K562 (cell line): ENCODE results near the gene TMEM209. TPM values are rescaled to one million over a fixed set of nuclear protein-coding genes. Genes with fewer than 3 reads are reported as not detected.

Experiments
- ATAC-seq: fragments of 200-7000 bp; cut with Tn5 transposase; 3 replicates; pipeline ENCODE4 v1.9.1; 2020; ENCODE audit warnings: moderate library complexity
- BruUV-seq: library from RNA; stranded (reverse); fragments of 400-500 nt; replicated peaks from 2 replicates; lab custom pipeline; 2021; lab: Mats Ljungman, UMichigan
- CTCF ChIA-PET: fragments of 300-600 bp; formaldehyde crosslinking; extraction: SDS; loops from one replicate; lab custom pipeline; 2021; ENCODE audit warnings: low intra/inter-chr PET ratio; lab: Yijun Ruan, JAX
- POLR2A ChIA-PET: fragments of 300-600, 350-650 bp; sonication (Branson Sonifier 250); formaldehyde crosslinking; extraction: SDS; loops from one replicate; lab custom pipeline; 2021; ENCODE audit warnings: antibody characterized with exemption, inconsistent platforms; lab: Yijun Ruan, JAX
- DNase-seq, 4 experiments: peaks; one replicate each; pipeline versions ENCODE4 v3.0.0 to v3.0.0-alpha.2; 2011 to 2018; ENCODE audit warnings: low spot score in 3 of 4, mixed read lengths in 3 of 4; ENCODE audit errors: extremely low read depth in 1 of 4
- FAIRE-seq: peaks from 2 replicates; lab custom pipeline; 2011; peaks lifted over from hg19 to GRCh38; lab: Jason Lieb, UNC
- H2AFZ ChIP-seq: 2 replicates; pipeline ENCODE4 v1.6.0; 2011; ENCODE audit warnings: low read depth, low read length, control low read depth, inconsistent platforms
- H3K27ac ChIP-seq: fragments of 200-600 bp; 3 replicates; pipeline ENCODE4 v1.8.0; 2011; ENCODE audit warnings: low read depth, mild to moderate bottlenecking, control low read depth, inconsistent platforms, low read length, moderate library complexity, mixed read lengths; ENCODE audit errors: extremely low read depth
- H3K27me3 ChIP-seq, 2 experiments: fragments of 300-600 bp in 1 of 2; 2 replicates in 1 of 2; 3 replicates in 1 of 2; pipeline versions ENCODE4 v1.6.0 to v1.8.0; 2011; ENCODE audit warnings: inconsistent platforms in 2 of 2, low read length in 2 of 2, mild to moderate bottlenecking in 1 of 2, mixed read lengths in 1 of 2, moderate library complexity in 1 of 2; ENCODE audit not compliant: control insufficient read depth in 2 of 2, insufficient read depth in 2 of 2
- H3K36me3 ChIP-seq: fragments of 300-600 bp; 3 replicates; pipeline ENCODE4 v1.8.0; 2011; ENCODE audit warnings: mild to moderate bottlenecking, low read length, inconsistent platforms; ENCODE audit not compliant: control insufficient read depth, insufficient read depth
- H3K4me1 ChIP-seq, 2 experiments: fragments of 200-600 bp in 1 of 2; replicated peaks in 1 of 2; 2 replicates in 1 of 2; 3 replicates in 1 of 2; pipeline versions ENCODE4 v1.5.1 to v1.8.0; 2011; ENCODE audit warnings: inconsistent platforms in 2 of 2, low read length in 2 of 2, mild to moderate bottlenecking in 1 of 2, mixed read lengths in 1 of 2, moderate library complexity in 1 of 2; ENCODE audit not compliant: control insufficient read depth in 2 of 2, insufficient read depth in 2 of 2
- H3K4me2 ChIP-seq: 2 replicates; pipeline ENCODE4 v1.6.1; 2011; ENCODE audit warnings: low read length, control low read depth, inconsistent platforms, mixed read lengths; ENCODE audit not compliant: insufficient read depth
- H3K4me3 ChIP-seq: fragments of 200-600 bp; sonication (generic), shearing (Covaris generic); 2 replicates; pipeline ENCODE4 v1.5.1; 2016; ENCODE audit warnings: control low read depth, inconsistent platforms
- H3K79me2 ChIP-seq: fragments of 200-600 bp; 3 replicates; pipeline ENCODE4 v1.8.0; 2011; ENCODE audit warnings: low read length, inconsistent platforms; ENCODE audit not compliant: control insufficient read depth, insufficient read depth
- H3K9ac ChIP-seq, 2 experiments: 2 replicates each; pipeline versions ENCODE4 v1.6.0 to v1.6.1; 2011; ENCODE audit warnings: low read depth in 2 of 2, low read length in 2 of 2, control low read depth in 1 of 2, inconsistent platforms in 1 of 2, mild to moderate bottlenecking in 1 of 2, mixed read lengths in 1 of 2; ENCODE audit not compliant: insufficient read depth in 1 of 2
- H3K9me1 ChIP-seq: one replicate; pipeline ENCODE4 v1.6.0; 2011; ENCODE audit warnings: inconsistent platforms, mild to moderate bottlenecking, low read length, moderate library complexity; ENCODE audit not compliant: control insufficient read depth, insufficient read depth
- H3K9me3 ChIP-seq: replicated peaks from 2 replicates; pipeline ENCODE4 v1.5.1; 2011; ENCODE audit warnings: low read depth, low read length, inconsistent platforms; ENCODE audit not compliant: control insufficient read depth, insufficient read depth
- H4K20me1 ChIP-seq: replicated peaks from 2 replicates; pipeline ENCODE4 v1.6.1; 2011; ENCODE audit warnings: low read length, inconsistent platforms, mixed read lengths; ENCODE audit not compliant: control insufficient read depth, insufficient read depth
- C11orf30 ChIP-seq: fragments of 450-650 bp; IDR thresholded peaks from 2 replicates; pipeline ENCODE4 v1.6.1; 2016; ENCODE audit warnings: low read depth, mild to moderate bottlenecking
- DACH1 ChIP-seq: fragments of 450-650 bp; IDR thresholded peaks from 2 replicates; pipeline ENCODE4 v1.6.1; 2018; ENCODE audit not compliant: partially characterized antibody
- MAFF ChIP-seq: IDR thresholded peaks from 2 replicates; pipeline ENCODE4 v1.6.1; 2012; ENCODE audit warnings: low read length, improper control_type of control experiment
- MAFG ChIP-seq: fragments of 450-650 bp; conservative IDR thresholded peaks from 2 replicates; pipeline ENCODE4 v1.6.1; 2016; ENCODE audit warnings: missing genetic modification characterization, missing compliant biosample characterization
- MAFK ChIP-seq: IDR thresholded peaks from 2 replicates; pipeline ENCODE4 v1.6.1; 2011; ENCODE audit warnings: low read length, improper control_type of control experiment
- ZKSCAN8 ChIP-seq: fragments of 200-800 bp; sonication (Bioruptor generic); IDR thresholded peaks from 2 replicates; pipeline ENCODE4 v1.6.1; 2016; ENCODE audit warnings: missing genetic modification characterization, missing compliant biosample characterization
- ZNF124 ChIP-seq: sonication (generic); formaldehyde crosslinking; IDR thresholded peaks from 2 replicates; pipeline ENCODE4 v1.8.1; 2022; ENCODE audit warnings: missing genetic modification reagents
- ZNF316 ChIP-seq: fragments of 450-650 bp; IDR thresholded peaks from 2 replicates; pipeline ENCODE4 v1.6.1; 2016
- WGBS: fragments of 100-300 bp; shearing (Covaris generic); methylation state at CpG from one replicate; pipeline ENCODE4 v1.1.6; 2016; ENCODE audit warnings: low coverage, mixed read lengths; ENCODE audit not compliant: insufficient coverage; ENCODE audit errors: missing lambda C conversion rate; 5-methylcytosine and 5-hydroxymethylcytosine counted together
- in situ Hi-C: fragments of 300-500 bp; cut with MboI; formaldehyde crosslinking; loops from 4 replicates; pipeline ENCODE4 v1.15.0; 2018; ENCODE audit warnings: inconsistent platforms, mixed read lengths
- intact Hi-C: fragments of 100-400 bp; cut with micrococcal nuclease; formaldehyde crosslinking; loops from 2 replicates; pipeline ENCODE4 v1.14.2; 2022
- polyA plus RNA-seq, 8 experiments: library from polyadenylated mRNA; depleted of rRNA in 4 of 8; stranded (reverse) in 5 of 8; unstranded in 3 of 8; fragments of >200 nt; fragmentation: Nextera tagmentation in 2 of 8; fragmentation: Illumina TruSeq in 1 of 8; extraction: Ambion mirVana in 2 of 8; extraction: Trizol in 1 of 8; gene quantifications; 2 replicates each; pipeline versions ENCODE4 v1.2.1 to v1.2.3, GENCODE V29; 2011 to 2014; ENCODE audit warnings: inconsistent platforms in 1 of 8, missing spikeins in 1 of 8
- total RNA-seq, 7 experiments: library from RNA; depleted of rRNA in 6 of 7; stranded (reverse); fragments of >200 nt in 6 of 7; fragmentation: Illumina TruSeq in 2 of 7; extraction: Trizol in 2 of 7; gene quantifications; 2 replicates each; pipeline versions ENCODE4 v1.2.1 to v1.2.3, GENCODE V29; 2011 to 2021; ENCODE audit warnings: low replicate concordance in 1 of 7
- TF ChIP-seq, protein P1 (sequence below), 2 experiments: fragments of 450-650 bp in 1 of 2; sonication (generic) in 1 of 2; formaldehyde crosslinking in 1 of 2; IDR thresholded peaks; 2 replicates each; pipeline versions ENCODE4 v1.7.1 to v1.9.0; 2016 to 2022; ENCODE audit warnings: inconsistent platforms in 1 of 2, mild to moderate bottlenecking in 1 of 2, missing genetic modification reagents in 1 of 2

TMEM209 gene
- total and polyA plus RNA-seq, 9 of the 15 experiments (the other 6 are each of a cell fraction or from before 2014, with no cell fraction given): 36.8 to 116 (median 76.6) TPM

DNA sequence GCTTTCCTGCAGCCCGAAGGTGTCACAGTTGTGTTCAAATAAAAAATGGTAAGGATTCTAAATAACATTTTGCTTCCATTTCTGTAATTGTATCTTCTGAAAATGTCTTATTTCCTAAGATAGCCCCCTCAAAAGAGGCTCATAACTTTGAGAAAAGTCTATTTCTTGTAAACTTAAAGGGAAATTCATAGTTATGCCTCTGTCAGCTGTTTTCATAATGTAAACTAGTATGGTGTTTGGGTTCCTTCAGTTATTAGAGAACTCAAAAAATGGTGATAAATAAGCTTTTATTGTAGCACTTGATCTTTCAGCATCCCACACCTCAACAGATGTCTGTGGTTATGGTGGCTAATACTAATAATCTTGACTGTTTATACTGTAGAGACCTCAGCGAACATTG, 77.8 kb downstream of the TMEM209 start:
- Histone ChIP-seq H3K79me2 (0 out of 3 replicates have a peak, but pooled peaks cover 3% of the 10 kb centered on the region), H3K9me3 (no peaks in the 10 kb centered on the region), H4K20me1 (no peaks in the 10 kb centered on the region), H3K27me3 (no peaks in the 10 kb centered on the region), H3K4me2 (no peak overlapping the region), H3K4me3 (no peak overlapping the region), H3K27ac (peak overlapping the region; percentile 5; the same call in 2 of the 3 replicates), H3K9me1 (no peaks in the 10 kb centered on the region), H2AFZ (no peak overlapping the region), H3K9ac (no peak overlapping the region; a peak in 1 of 4 replicates), H3K4me1 (peaks cover 8 to 41% of the 10 kb centered on the region in 2 experiments), H3K36me3 (peaks cover 86% of the 10 kb centered on the region)
- BruUV-seq: no TSS peak
- DNase-seq (no peak), FAIRE-seq (no peak), ATAC-seq (no peak)
- in situ Hi-C loops (no loop called here), intact Hi-C loops (no loop called here)
- WGBS: 67% methylated on average over 2 of the region's 2 CpGs
- ChIA-PET POLR2A (interaction anchor here (0.9 to 1.3 kb wide), 2 partner anchors 16 to 51 kb away, joined by 3 to 5 read pairs; no protein-coding TSS in a partner anchor), CTCF (no interaction called here)
- TF ChIP-seq MAFF: peak; percentile 50
- peak; percentile 5 for TF ChIP-seq DACH1
- TF ChIP-seq C11orf30: peak; percentile 55
- peak; percentile 85 for TF ChIP-seq ZNF316
- peak; percentile 42; the same call in 1 of the 2 replicates for TF ChIP-seq MAFK
- TF ChIP-seq MAFG (tag): 0 out of 2 replicates have a peak, but pooled peaks have one; percentile 22
- TF ChIP-seq, protein P1, sequence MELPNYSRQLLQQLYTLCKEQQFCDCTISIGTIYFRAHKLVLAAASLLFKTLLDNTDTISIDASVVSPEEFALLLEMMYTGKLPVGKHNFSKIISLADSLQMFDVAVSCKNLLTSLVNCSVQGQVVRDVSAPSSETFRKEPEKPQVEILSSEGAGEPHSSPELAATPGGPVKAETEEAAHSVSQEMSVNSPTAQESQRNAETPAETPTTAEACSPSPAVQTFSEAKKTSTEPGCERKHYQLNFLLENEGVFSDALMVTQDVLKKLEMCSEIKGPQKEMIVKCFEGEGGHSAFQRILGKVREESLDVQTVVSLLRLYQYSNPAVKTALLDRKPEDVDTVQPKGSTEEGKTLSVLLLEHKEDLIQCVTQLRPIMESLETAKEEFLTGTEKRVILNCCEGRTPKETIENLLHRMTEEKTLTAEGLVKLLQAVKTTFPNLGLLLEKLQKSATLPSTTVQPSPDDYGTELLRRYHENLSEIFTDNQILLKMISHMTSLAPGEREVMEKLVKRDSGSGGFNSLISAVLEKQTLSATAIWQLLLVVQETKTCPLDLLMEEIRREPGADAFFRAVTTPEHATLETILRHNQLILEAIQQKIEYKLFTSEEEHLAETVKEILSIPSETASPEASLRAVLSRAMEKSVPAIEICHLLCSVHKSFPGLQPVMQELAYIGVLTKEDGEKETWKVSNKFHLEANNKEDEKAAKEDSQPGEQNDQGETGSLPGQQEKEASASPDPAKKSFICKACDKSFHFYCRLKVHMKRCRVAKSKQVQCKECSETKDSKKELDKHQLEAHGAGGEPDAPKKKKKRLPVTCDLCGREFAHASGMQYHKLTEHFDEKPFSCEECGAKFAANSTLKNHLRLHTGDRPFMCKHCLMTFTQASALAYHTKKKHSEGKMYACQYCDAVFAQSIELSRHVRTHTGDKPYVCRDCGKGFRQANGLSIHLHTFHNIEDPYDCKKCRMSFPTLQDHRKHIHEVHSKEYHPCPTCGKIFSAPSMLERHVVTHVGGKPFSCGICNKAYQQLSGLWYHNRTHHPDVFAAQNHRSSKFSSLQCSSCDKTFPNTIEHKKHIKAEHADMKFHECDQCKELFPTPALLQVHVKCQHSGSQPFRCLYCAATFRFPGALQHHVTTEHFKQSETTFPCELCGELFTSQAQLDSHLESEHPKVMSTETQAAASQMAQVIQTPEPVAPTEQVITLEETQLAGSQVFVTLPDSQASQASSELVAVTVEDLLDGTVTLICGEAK (IDR thresholded peaks at IDR 0.05): no peak
- TF ChIP-seq, protein P1 (CRISPR knock-in tag; IDR thresholded peaks at IDR 0.05): 0 out of 2 replicates have a peak, but pooled peaks have one; percentile 1
- TF ChIP-seq ZKSCAN8 (CRISPR knock-in tag): no peak
- TF ChIP-seq ZNF124 (CRISPR knock-in tag): no peak
